ENCODE results near the gene SUPT3H. TPM values are rescaled to one million over a fixed set of nuclear protein-coding genes. Genes with fewer than 3 reads are reported as not detected.

SUPT3H gene
- total RNA-seq, 1 donor from 2014 or later: 4.9 TPM

GRCh38 chr6:45002390-45003105, 375.2 kb downstream of the SUPT3H start:
- ATAC-seq: no peak
- DNase-seq: no peak
- no peaks in the 10 kb centered on the region for H3K36me3 ChIP-seq
- no peaks in the 10 kb centered on the region for H3K4me1 ChIP-seq
- H3K4me3 ChIP-seq: no peak overlapping the region
- no peaks in the 10 kb centered on the region for H3K9me3 ChIP-seq
- intact Hi-C loops (cut with DNase I): no loop called here
- H3K27ac ChIP-seq: no peak overlapping the region
- no peaks in the 10 kb centered on the region for H3K27me3 ChIP-seq
- TF ChIP-seq CTCF (IDR thresholded peaks at IDR 0.05): no peak

DNA sequence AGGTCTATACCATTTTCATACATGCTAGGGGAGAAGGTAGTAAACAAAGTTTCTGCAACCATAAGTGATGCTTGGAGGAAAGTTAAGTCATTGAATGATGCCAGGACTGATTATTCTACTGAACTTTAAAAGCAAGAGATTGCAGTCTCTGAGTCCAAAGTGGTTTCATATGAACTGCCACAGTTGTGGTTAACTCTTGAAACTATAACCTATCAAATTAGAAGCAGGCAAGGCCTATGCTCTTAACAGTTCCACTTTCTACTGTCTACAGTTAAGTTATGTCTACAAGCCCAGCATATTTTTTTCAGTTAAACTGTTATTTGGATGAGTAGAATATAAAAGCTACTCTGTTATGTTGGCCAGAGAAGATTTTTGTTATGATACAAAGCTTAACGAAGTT, 376.1 kb downstream of the SUPT3H start:
- no peak for ATAC-seq
- intact Hi-C loops (cut with DNase I): no loop called here
- H3K4me3 ChIP-seq: no peak overlapping the region

GRCh38 chr6:45000833-45001232, 376.9 kb downstream of the SUPT3H start:
- H3K36me3 ChIP-seq: no peaks in the 10 kb centered on the region
- ATAC-seq: no peak
- no peaks in the 10 kb centered on the region for H3K9me3 ChIP-seq
- no peak for DNase-seq
- TF ChIP-seq CTCF (IDR thresholded peaks at IDR 0.05): no peak
- intact Hi-C loops (cut with DNase I): no loop called here
- no peaks in the 10 kb centered on the region for H3K27me3 ChIP-seq
- no peak overlapping the region for H3K27ac ChIP-seq
- H3K4me3 ChIP-seq: no peak overlapping the region
- no peaks in the 10 kb centered on the region for H3K4me1 ChIP-seq

More for the DNA sequence above, 376.1 kb downstream of the SUPT3H start:
- DNase-seq: no peak
- TF ChIP-seq CTCF (IDR thresholded peaks at IDR 0.05): no peak
- no peaks in the 10 kb centered on the region for H3K36me3 ChIP-seq
- no peaks in the 10 kb centered on the region for H3K27me3 ChIP-seq
- H3K9me3 ChIP-seq: no peaks in the 10 kb centered on the region
- no peaks in the 10 kb centered on the region for H3K4me1 ChIP-seq
- H3K27ac ChIP-seq: no peak overlapping the region

- no peak overlapping the region for H3K27ac ChIP-seq
- H3K4me3 ChIP-seq: no peak overlapping the region
- H3K9me3 ChIP-seq: no peaks in the 10 kb centered on the region
- no peaks in the 10 kb centered on the region for H3K27me3 ChIP-seq
- DNase-seq (no peak), ATAC-seq (no peak)
- no peaks in the 10 kb centered on the region for H3K36me3 ChIP-seq
- intact Hi-C loops (cut with DNase I): no loop called here
- TF ChIP-seq CTCF (IDR thresholded peaks at IDR 0.05): no peak
- no peaks in the 10 kb centered on the region for H3K4me1 ChIP-seq
Observed at GRCh38 chr6:44999066-44999465, 378.7 kb downstream of the SUPT3H start.

- no peak overlapping the region for H3K4me3 ChIP-seq
- ATAC-seq (no peak), DNase-seq (no peak)
- H3K27me3 ChIP-seq: no peaks in the 10 kb centered on the region
- no peaks in the 10 kb centered on the region for H3K4me1 ChIP-seq
- no peaks in the 10 kb centered on the region for H3K36me3 ChIP-seq
- intact Hi-C loops (cut with DNase I): no loop called here
- no peak overlapping the region for H3K27ac ChIP-seq
- H3K9me3 ChIP-seq: no peaks in the 10 kb centered on the region
- no peak for TF ChIP-seq CTCF (IDR thresholded peaks at IDR 0.05)
Observed at GRCh38 chr6:44995486-44996132, 382.1 kb downstream of the SUPT3H start.
